ENCODE results near the gene SYNC.
"Not testable (repeated sequence)": the region's sequence is repeated elsewhere in the genome, so short reads cannot be mapped to it uniquely, and the experiment has no call there.

The SYNC gene

DNA sequence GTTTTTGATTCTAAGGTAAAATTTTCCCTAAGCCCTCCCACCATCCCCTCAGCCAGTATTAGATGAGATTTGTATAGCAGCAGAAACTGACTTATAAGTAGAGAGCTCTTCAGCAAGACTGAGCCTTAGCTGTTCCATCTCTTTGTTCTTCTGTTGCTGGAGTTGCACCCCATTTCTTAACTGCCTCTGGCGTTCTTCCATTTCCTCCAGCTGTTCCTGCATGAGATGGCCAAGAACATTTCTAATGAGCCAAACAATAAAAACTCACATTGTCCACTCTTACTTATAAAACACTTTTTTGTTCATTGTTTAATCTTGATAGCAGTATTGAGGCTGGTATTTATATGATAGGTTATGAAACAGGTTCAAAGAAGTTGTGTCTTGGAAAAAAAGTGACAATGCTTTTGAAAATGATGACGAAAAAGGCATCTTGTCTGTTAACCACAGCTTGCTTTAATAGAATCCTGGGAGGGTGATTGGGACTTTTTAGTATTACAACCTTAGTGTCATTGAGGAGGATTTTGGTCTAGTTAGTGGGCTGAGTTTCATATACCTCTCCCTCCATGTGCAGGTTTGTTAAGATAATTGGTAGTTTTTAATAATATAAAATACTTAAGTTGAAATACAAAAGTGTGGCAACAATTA is 18.3 kb downstream of the SYNC start:
- no peak for DNase-seq

GRCh38 chr1:32683397-32683796 is 19.2 kb downstream of the SYNC start:
- DNase-seq: no peak

GRCh38 chr1:32681999-32682398 is 20.6 kb downstream of the SYNC start:
- DNase-seq: no peak

GRCh38 chr1:32681509-32681908 is 21.1 kb downstream of the SYNC start:
- no peak for DNase-seq

DNA sequence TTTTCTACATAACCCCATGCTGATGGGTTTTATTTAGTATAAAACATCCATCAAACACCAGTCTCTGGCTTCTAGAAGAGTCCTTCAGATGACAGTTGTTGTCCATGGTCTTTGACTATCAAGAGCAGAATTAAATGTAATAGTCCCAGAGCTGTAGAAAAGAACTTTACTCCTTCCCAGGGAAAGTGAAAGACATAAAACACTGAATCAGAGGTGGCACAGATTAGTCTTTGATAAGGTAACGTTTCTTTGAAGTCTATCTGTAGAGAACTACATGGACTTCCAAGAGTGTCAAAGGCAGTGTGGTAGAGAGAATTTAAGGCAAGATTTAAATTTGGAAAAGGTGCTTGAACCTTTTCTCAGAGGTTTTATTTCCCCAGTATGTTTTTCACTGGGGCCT is 21.9 kb downstream of the SYNC start:
- no peak for DNase-seq

- DNase-seq: not testable (repeated sequence)
These were observed 22.6 kb downstream of the SYNC start for GRCh38 chr1:32679993-32680392.

- no peak for DNase-seq
These were observed 25.6 kb downstream of the SYNC start for GRCh38 chr1:32676945-32677344.

DNA sequence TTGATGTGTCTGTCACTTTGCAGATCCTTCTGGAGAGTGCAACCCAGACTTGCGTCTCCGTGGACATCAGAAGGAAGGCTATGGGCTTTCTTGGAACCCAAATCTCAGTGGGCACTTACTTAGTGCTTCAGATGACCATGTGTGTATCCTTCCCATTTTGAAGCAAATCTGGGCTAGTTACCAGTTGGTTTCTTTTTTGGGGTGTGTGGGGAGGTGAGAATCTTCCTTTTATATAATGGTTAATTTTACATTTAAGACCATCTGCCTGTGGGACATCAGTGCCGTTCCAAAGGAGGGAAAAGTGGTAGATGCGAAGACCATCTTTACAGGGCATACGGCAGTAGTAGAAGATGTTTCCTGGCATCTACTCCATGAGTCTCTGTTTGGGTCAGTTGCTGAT is 33.9 kb downstream of the SYNC start:
- DNase-seq: not testable (repeated sequence)

DNA sequence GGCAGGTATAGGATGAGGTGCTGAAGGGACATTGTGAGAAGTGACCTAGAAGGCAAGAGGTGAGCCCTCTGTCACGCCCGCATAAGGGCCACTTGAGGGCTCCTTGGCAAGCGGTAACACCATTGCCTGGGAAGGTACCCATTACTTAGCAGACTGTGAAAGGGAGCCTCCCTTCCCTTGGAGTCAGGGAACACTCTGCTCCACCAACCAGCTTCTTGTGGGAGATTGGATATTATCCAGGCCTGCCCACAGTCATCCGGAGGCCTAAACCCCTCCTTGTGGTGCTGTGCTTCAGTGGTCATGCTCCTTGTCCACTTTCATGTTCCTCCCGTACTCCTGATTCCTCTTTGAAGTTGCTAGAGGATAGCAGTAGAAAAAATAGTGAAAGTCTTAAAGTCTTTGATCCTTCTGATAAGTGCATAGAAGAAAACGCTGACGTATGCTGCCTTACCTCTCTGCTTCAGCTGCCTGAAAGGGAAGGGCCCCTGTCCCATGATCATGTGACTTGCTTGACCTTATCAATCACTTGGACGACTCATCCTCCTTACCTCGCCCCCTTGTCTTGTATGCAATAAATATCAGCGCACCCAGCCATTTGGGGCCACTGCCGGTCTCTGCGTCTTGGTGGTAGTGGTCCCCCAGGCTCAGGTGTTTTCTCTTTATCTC is 35.5 kb downstream of the SYNC start:
- DNase-seq: no peak

DNA sequence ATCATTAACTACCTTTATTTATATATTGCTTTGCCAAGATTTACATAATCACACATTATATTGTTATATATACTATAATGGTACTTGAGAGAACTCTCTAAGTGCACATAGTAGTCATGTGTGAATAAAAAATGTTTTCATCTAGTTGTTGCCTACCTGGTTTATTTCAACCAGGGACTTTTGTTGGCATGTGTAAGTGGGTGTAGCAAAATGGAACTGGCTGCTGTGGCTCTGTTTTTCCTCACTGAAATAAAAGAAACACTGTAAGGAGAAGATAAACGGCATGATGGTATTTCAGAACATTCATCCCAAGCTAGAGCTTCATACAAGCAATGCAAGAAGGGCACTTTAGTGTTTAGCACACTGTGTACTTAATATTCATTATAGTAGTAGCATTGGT is 36.7 kb downstream of the SYNC start:
- no peak for DNase-seq

DNA sequence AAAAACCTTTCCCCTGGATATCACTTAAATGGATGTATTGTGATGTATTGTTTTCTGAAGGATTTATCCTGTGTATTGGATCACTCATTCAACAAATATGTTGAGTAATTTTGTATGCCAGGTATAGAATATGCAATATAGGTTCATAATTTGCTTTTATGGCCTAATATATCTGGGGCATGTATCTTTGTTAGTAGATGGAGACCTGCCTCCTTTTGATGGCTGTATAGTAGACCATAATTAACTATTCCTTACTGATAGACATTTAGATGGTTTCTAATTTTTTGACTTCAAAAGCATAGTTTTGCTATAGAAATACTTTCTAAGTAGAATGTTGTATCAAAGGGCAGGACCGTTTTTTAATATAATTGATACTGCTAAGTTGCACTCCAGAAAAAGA is 43.0 kb downstream of the SYNC start:
- DNase-seq: no peak

DNA sequence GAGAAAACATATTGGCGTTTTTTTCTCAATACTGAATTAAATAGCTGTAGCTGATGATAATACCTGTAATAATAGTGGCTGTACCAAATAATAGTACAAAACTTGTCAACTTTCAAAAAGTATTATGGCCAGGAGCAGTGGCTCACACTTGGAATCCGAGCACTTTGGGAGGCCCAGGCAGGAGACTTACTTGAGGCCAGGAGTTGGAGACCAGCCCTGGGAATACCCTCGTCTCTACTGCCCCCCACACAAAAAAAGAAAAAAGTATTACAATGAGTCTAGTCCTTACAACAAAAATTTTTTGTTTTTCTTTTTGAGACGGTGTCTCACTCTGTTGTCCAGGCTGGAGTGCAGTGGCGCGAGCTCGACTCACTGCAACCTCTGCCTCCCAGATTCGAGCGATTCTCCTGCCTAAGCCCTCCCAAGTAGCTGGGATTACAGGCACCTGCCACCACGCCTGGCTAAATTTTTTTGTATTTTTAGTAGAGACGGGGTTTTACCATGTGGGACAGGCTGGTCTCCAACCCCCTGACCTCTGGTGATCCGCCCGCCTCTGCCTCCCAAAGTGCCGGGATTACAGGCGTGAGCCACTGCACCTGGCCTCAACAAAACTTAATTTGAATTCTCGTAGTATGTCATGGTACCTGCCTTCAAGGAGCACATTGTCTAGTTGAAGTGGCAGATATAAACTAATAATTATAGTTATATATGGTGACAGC is 50.2 kb downstream of the SYNC start:
- DNase-seq: no peak

GRCh38 chr1:32651461-32652073 is 51.0 kb downstream of the SYNC start:
- no peak for DNase-seq

DNA sequence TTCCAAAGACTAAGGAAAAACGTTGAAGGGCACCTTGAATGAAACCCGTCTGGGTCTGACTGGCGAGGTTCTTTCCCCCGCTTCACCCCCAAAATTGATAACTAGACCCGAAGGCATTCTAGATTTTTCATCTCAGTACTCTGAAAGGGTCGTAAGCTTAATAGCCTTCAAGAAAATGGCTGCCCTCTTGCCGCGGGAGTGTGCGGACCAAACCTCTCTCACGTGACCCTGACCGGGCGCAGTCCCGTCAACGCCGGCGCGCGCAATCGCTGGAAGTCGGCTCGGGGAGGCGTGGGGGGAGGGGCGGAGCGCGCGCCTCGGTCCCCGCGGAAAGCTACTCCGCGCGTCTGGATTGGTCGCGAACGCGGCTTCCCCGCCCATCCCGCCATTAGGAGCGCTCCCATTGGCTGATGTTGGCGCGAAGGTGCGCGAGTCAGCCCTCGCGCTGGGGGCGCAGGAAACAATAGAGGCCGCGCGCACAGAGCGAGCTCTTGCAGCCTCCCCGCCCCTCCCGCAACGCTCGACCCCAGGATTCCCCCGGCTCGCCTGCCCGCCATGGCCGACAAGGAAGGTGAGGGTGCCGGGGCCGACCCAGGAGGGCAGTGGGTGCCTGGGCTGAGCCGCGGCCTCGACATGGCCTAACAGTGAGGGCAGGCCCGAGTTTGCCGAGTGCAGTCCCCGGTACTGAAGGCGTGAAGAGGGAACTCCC is 51.7 kb downstream of the SYNC start, which contains the start of gene RBBP4:
Gene RBBP4 (plus strand): TSS at position 457 of the 709 bp plus-strand sequence. CDS start 99 bp downstream, at position 556.
- peak; percentile 98 for DNase-seq

DNA sequence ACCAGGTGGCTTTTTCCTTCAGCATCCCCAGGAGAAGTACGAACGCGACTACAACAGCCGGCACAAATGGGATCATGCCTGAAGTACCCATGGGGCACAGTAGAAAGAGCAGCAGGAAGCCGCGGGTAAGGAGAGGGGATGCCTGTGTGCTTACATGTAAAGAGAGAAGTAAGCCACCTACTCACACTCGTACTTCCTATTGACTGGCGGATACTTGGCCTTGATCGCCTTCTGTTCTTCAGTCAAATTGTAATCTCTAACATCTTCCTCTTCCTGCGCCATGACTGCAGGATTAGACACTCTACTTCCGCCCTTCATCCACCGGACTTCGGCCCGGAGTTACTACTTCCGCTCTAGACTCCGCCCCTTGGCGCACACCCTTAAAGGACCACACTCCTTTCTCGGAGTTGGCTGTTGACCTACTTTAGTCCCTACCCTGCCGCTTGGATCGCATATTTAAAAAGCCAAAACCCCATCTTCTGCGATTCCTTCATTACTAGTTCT is 52.3 kb downstream of the SYNC start, which contains the start of gene ZBTB8OS:
Gene ZBTB8OS (minus strand): TSS at position 303 of the 504 bp plus-strand sequence. CDS start 21 bp downstream, at position 282.
- DNase-seq: peak; percentile 94

- DNase-seq: peak; percentile 49
These were observed 55.0 kb downstream of the SYNC start for GRCh38 chr1:32647308-32648134.

- no peak for DNase-seq
These were observed 58.1 kb downstream of the SYNC start for GRCh38 chr1:32644426-32644825.

- DNase-seq: not testable (repeated sequence)
These were observed 60.2 kb downstream of the SYNC start for GRCh38 chr1:32642292-32642827.

GRCh38 chr1:32639489-32640075 is 63.0 kb downstream of the SYNC start:
- DNase-seq: no peak

- DNase-seq: no peak
These were observed 65.5 kb downstream of the SYNC start for GRCh38 chr1:32636914-32637645.
